Gastroesophageal sphincter (tissue), 4 donors: ENCODE measurements around the gene ZBTB20. TPM values are rescaled to one million over a fixed set of nuclear protein-coding genes. Genes with fewer than 3 reads are reported as not detected.

Experiments used
- ATAC-seq: fragments of 150-250 bp; one replicate; pipeline ENCODE4 v1.9.1; 2016; ENCODE audit warnings: mild to moderate bottlenecking, moderate library complexity
- H3K27ac ChIP-seq, 4 donors: fragments of 200-600 bp; sonication (generic) in 3 of 4; 1 replicate in 3 of 4; 2 replicates in 1 of 4; pipeline ENCODE4 v1.5.1; 2016 to 2019
- H3K27me3 ChIP-seq: fragments of 200-600 bp; sonication (generic); one replicate; pipeline ENCODE4 v1.5.1; 2019
- H3K36me3 ChIP-seq, 2 donors: fragments of 200-600 bp; sonication (generic); one replicate each; pipeline ENCODE4 v1.5.1; 2019; ENCODE audit warnings: control low read depth in 1 of 2
- H3K4me1 ChIP-seq, 3 donors: fragments of 200-600 bp; sonication (generic); 1 replicate in 2 of 3; 2 replicates in 1 of 3; pipeline ENCODE4 v1.5.1; 2016 to 2019; ENCODE audit warnings: control low read depth in 2 of 3
- H3K4me3 ChIP-seq, 2 donors: fragments of 200-600 bp; sonication (generic); one replicate each; pipeline ENCODE4 v1.5.1; 2019; ENCODE audit warnings: mild to moderate bottlenecking in 1 of 2, moderate library complexity in 1 of 2
- H3K9me3 ChIP-seq, 3 donors: fragments of 200-600 bp; sonication (generic); one replicate each; pipeline ENCODE4 v1.5.1; 2017 to 2019; ENCODE audit warnings: control low read depth in 2 of 3
- EP300 ChIP-seq: sonication (generic); formaldehyde crosslinking; IDR thresholded peaks from one replicate; pipeline ENCODE4 v1.6.1; 2017; ENCODE audit warnings: antibody characterized with exemption, mild to moderate bottlenecking
- POLR2A ChIP-seq, 2 donors: fragments of 450-650 bp; IDR thresholded peaks; one replicate each; pipeline ENCODE4 v1.6.1; 2017; ENCODE audit warnings: antibody characterized with exemption in 2 of 2, mild to moderate bottlenecking in 2 of 2, moderate library complexity in 1 of 2
- POLR2AphosphoS5 ChIP-seq: sonication (generic); formaldehyde crosslinking; IDR thresholded peaks from one replicate; pipeline ENCODE4 v1.6.1; 2017; ENCODE audit warnings: antibody characterized with exemption
- WGBS, 2 donors: methylation state at CpG; one replicate each; pipeline ENCODE4 v1.1.5; 2018; ENCODE audit warnings: low coverage in 1 of 2; 5-methylcytosine and 5-hydroxymethylcytosine counted together
- total RNA-seq, 4 donors: library from RNA; depleted of rRNA; stranded (reverse); fragments of >200 nt; gene quantifications; one replicate each; pipeline ENCODE4 v1.1.0, GENCODE V29; 2016
- TF ChIP-seq, protein P1 (sequence below), 4 experiments: fragments of 200-600 bp in 2 of 4; fragments of 450-650 bp in 2 of 4; sonication (generic) in 1 of 4; IDR thresholded peaks; one replicate each; pipeline ENCODE4 v1.5.1; 2017 to 2019; ENCODE audit warnings: antibody characterized with exemption in 4 of 4, mild to moderate bottlenecking in 2 of 4, moderate library complexity in 2 of 4

The ZBTB20 gene
- total RNA-seq, 4 donors from 2014 or later: 53.1 to 113 (median 98.4) TPM

DNA sequence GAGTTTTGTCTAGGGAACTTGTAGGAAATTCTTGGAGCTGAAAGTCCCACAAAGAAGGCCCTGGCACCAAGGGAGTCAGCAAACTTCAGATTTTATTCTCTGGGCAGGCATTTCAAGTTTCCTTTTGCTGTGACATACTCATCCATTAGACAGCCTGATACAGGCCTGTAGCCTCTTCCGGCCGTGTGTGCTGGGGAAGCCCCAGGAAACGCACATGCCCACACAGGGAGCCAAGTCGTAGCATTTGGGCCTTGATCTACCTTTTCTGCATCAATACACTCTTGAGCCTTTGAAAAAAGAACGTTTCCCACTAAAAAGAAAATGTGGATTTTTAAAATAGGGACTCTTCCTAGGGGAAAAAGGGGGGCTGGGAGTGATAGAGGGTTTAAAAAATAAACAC is 838.3 kb downstream of the ZBTB20 start:
- ATAC-seq: no peak
- TF ChIP-seq, protein P1, sequence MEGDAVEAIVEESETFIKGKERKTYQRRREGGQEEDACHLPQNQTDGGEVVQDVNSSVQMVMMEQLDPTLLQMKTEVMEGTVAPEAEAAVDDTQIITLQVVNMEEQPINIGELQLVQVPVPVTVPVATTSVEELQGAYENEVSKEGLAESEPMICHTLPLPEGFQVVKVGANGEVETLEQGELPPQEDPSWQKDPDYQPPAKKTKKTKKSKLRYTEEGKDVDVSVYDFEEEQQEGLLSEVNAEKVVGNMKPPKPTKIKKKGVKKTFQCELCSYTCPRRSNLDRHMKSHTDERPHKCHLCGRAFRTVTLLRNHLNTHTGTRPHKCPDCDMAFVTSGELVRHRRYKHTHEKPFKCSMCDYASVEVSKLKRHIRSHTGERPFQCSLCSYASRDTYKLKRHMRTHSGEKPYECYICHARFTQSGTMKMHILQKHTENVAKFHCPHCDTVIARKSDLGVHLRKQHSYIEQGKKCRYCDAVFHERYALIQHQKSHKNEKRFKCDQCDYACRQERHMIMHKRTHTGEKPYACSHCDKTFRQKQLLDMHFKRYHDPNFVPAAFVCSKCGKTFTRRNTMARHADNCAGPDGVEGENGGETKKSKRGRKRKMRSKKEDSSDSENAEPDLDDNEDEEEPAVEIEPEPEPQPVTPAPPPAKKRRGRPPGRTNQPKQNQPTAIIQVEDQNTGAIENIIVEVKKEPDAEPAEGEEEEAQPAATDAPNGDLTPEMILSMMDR (IDR thresholded peaks at IDR 0.05): no peak
- no peak for TF ChIP-seq EP300
- no peak for TF ChIP-seq POLR2A (IDR thresholded peaks at IDR 0.05)
- TF ChIP-seq POLR2AphosphoS5: no peak
- Histone ChIP-seq H3K4me3 (no peak overlapping the region), H3K36me3 (no peaks in the 10 kb centered on the region), H3K4me1 (no peaks in the 10 kb centered on the region), H3K9me3 (no peaks in the 10 kb centered on the region), H3K27ac (no peak overlapping the region), H3K27me3 (no peaks in the 10 kb centered on the region)
- WGBS, 2 donors: 47 to 50% methylated on average over 1 to 4 of the region's 5 CpGs

DNA sequence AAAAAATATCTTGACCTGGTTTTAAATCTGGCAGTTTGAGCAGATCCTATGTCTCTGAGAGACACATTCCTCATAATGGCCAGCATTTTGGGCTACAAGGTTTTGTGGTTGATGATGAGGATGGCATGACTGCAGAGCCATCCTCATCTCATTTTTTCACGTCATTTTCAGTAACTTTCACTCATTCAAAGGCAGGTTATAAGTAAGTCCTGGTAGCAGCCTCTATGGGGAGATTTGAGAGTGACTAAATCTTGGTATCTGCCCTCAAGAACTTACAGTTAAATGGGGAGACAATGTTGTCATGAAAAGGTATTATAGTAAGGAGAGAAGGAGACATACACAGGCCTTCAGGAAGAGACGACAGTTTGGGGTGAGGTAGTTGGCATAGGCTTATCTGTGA is 838.7 kb downstream of the ZBTB20 start:
- Histone ChIP-seq H3K36me3 (no peaks in the 10 kb centered on the region), H3K9me3 (no peaks in the 10 kb centered on the region), H3K4me3 (no peak overlapping the region), H3K27ac (no peak overlapping the region), H3K27me3 (no peaks in the 10 kb centered on the region), H3K4me1 (no peaks in the 10 kb centered on the region)
- WGBS, 2 donors: 78 to 79% methylated on average over 2 of the region's 2 CpGs
- no peak for ATAC-seq
- TF ChIP-seq EP300 (no peak), POLR2AphosphoS5 (no peak), POLR2A (IDR thresholded peaks at IDR 0.05) (no peak)
- TF ChIP-seq, protein P1 (IDR thresholded peaks at IDR 0.05): no peak

DNA sequence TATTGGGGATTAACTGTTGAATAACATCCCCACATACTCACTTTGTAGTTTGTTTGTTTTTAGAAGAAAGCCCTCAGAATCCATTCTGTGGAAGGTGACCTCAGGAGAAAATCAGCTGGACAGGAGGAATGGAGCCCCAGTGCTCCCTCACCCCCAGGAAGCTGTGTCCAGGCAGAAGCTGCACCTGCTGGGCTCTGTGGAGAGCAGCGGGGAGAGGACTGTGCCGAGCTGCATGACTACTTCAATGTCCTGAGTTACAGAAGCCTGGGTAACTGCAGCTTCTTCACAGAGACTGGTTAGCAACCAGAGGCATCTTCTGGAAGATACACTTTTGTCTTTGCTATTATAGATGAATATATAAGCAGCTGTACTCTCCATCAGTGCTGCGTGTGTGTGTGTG is 839.3 kb downstream of the ZBTB20 start:
- no peak for ATAC-seq
- Histone ChIP-seq H3K27me3 (no peaks in the 10 kb centered on the region), H3K4me1 (no peaks in the 10 kb centered on the region), H3K36me3 (no peaks in the 10 kb centered on the region), H3K27ac (no peak overlapping the region), H3K4me3 (no peak overlapping the region), H3K9me3 (no peaks in the 10 kb centered on the region)
- 27 to 53% methylated on average over 1 to 3 of the region's 3 CpGs for WGBS, 2 donors
- TF ChIP-seq POLR2AphosphoS5: no peak

DNA sequence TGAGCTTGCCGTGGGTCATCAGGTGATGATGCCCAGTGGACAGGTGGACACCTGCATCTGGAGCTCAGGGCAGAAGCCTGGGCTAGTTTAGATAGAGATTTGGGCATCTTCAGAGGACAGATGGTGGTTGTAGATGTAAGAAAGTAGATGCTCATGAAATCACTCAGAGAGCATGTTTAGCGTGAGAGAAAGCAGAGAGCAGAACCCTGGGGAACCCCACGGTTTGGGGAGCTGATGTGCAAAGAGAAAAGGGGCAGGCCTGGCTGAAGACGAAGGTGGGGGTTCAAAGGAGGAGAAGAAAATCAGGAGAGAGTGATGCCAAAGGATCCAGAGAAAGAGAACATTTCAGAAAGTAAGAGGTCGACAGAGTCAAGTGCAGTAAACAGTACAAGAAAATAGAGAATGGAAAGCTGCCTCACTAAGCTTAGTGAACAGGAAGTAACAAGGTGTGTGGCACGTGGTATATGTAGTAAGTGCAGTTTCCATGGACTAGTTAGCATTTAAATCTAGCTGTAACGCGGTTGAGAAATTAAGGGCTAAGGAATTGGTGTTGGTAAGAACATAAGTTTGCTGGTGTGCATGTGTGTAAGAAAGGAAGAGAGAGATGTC is 839.8 kb downstream of the ZBTB20 start:
- Histone ChIP-seq H3K27me3 (no peaks in the 10 kb centered on the region), H3K4me1 (no peaks in the 10 kb centered on the region), H3K9me3 (no peaks in the 10 kb centered on the region), H3K36me3 (no peaks in the 10 kb centered on the region), H3K27ac (no peak overlapping the region), H3K4me3 (no peak overlapping the region)
- 76 to 90% methylated on average over 7 of the region's 8 CpGs for WGBS, 2 donors
- TF ChIP-seq POLR2AphosphoS5: no peak
- no peak for TF ChIP-seq EP300
- TF ChIP-seq POLR2A (IDR thresholded peaks at IDR 0.05): no peak
- TF ChIP-seq, protein P1 (IDR thresholded peaks at IDR 0.05): no peak
- ATAC-seq: no peak

DNA sequence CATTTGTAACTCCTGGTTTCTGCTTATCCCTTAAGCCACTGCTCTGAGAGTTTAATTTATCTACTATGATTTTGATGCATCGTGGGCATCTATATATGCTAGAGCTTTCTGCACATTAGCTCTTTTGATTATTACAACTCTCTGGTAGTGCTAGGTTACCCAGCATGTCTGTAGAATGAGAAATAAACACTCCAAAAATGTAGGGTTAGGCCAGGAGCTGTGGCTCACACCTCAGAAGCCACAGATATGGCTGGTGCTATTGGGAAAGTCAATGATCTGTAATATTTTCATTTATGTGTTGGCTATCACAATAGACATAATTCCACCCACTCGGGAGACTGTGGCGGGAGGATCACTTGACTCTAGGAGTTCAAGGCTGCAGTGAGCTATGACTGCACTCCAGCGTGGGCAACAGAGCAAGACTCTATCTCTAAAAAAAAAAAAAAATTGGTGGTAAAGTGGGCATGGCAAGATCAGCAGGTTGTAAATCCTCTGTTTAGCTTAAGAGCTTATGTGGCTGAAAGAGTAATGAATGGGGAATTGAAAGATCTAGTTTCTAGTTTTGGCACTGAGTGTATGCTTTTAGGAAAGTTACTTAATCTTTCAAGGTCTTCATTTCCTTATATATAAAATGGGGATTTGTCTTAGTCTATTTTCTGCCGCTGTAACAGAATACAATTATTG is 847.0 kb downstream of the ZBTB20 start:
- TF ChIP-seq EP300 (no peak), POLR2A (IDR thresholded peaks at IDR 0.05) (no peak), POLR2AphosphoS5 (no peak)
- TF ChIP-seq, protein P1 (IDR thresholded peaks at IDR 0.05): no peak
- no peak for ATAC-seq

More for the DNA sequence above, 847.0 kb downstream of the ZBTB20 start:
- Histone ChIP-seq H3K9me3 (no peaks in the 10 kb centered on the region), H3K4me3 (no peak overlapping the region), H3K36me3 (no peaks in the 10 kb centered on the region), H3K27ac (no peak overlapping the region), H3K27me3 (no peaks in the 10 kb centered on the region), H3K4me1 (no peaks in the 10 kb centered on the region)
- WGBS, 2 donors: 91 to 94% methylated on average over 2 to 4 of the region's 5 CpGs
